Heart left ventricle (tissue), 16 donors: Measurements from ENCODE around the gene PEPD. TPM values are rescaled to one million over a fixed set of nuclear protein-coding genes. Genes with fewer than 3 reads are reported as not detected.

Source experiments
- ATAC-seq, 4 donors: fragments of 200-7000 bp; cut with Tn5 transposase; one replicate each; pipeline ENCODE4 v1.9.1; 2020 to 2022; ENCODE audit warnings: moderate library complexity in 4 of 4, mild to moderate bottlenecking in 3 of 4, moderate number of reproducible peaks in 1 of 4
- DNase-seq, 5 donors: peaks; one replicate each; pipeline ENCODE4 v3.0.0-alpha.2; 2020
- H3K27ac ChIP-seq, 12 donors: fragments of 200-600 bp; sonication (generic) in 4 of 12; one replicate each; pipeline versions ENCODE4 v1.5.0 to v1.8.0; 2016 to 2022; ENCODE audit warnings: mild to moderate bottlenecking in 2 of 12
- H3K27me3 ChIP-seq, 9 donors: fragments of 200-600 bp; sonication (generic) in 2 of 9; one replicate each; pipeline versions ENCODE4 v1.5.1 to v1.8.0; 2016 to 2022; ENCODE audit warnings: mild to moderate bottlenecking in 3 of 9
- H3K36me3 ChIP-seq, 9 donors: fragments of 200-600 bp; sonication (generic) in 2 of 9; one replicate each; pipeline versions ENCODE4 v1.5.0 to v1.8.0; 2018 to 2022; ENCODE audit warnings: mild to moderate bottlenecking in 2 of 9
- H3K4me1 ChIP-seq, 12 donors: fragments of 200-600 bp; sonication (generic) in 4 of 12; one replicate each; pipeline versions ENCODE4 v1.5.0 to v1.8.0; 2016 to 2022; ENCODE audit warnings: mild to moderate bottlenecking in 3 of 12
- H3K4me3 ChIP-seq, 12 donors: fragments of 200-600 bp; sonication (generic) in 4 of 12; one replicate each; pipeline versions ENCODE4 v1.5.0 to v1.8.0; 2017 to 2022; ENCODE audit warnings: mild to moderate bottlenecking in 9 of 12, moderate library complexity in 4 of 12
- H3K9me3 ChIP-seq, 12 donors: fragments of 200-600 bp; sonication (generic) in 4 of 12; one replicate each; pipeline versions ENCODE4 v1.5.0 to v1.8.0; 2016 to 2022; ENCODE audit warnings: mild to moderate bottlenecking in 1 of 12
- POLR2A ChIP-seq, 2 donors: fragments of 450-650 bp; IDR thresholded peaks; one replicate each; pipeline ENCODE4 v1.6.1; 2017; ENCODE audit warnings: antibody characterized with exemption in 2 of 2, mild to moderate bottlenecking in 2 of 2, moderate library complexity in 2 of 2
- WGBS, 4 donors: extraction: QIAGEN DNeasy Blood & Tissue Kit in 2 of 4; methylation state at CpG; one replicate each; pipeline versions ENCODE4 v1.1.5 to v1.1.7; 2013 to 2018; 5-methylcytosine and 5-hydroxymethylcytosine counted together
- intact Hi-C, 10 donors: fragments of 100-400 bp; cut with DNase I; formaldehyde crosslinking; loops; one replicate each; pipeline versions ENCODE4 v1.11.1 to v1.14.2; 2022
- polyA plus RNA-seq, 2 donors: library from polyadenylated mRNA; stranded (reverse); fragments of 200-250 nt; gene quantifications; one replicate each; pipeline ENCODE4 v1.2.3, GENCODE V29; 2013
- total RNA-seq, 9 donors: library from RNA; depleted of rRNA in 2 of 9; stranded (reverse); fragments of >200 nt in 2 of 9; fragmentation: NEBNext Ultra II Directional in 3 of 9; extraction: Animal tissue kit (Norgen Biotek cat#: 25700) in 3 of 9; gene quantifications; one replicate each; pipeline versions ENCODE4 v1.1.0 to v1.2.4, GENCODE V29; 2016 to 2023
- TF ChIP-seq, protein P1 (sequence below), 12 donors: fragments of 200-600 bp; sonication (generic) in 4 of 12; IDR thresholded peaks; one replicate each; pipeline versions ENCODE4 v1.5.0 to v1.8.0; 2018 to 2022; ENCODE audit warnings: antibody characterized with exemption in 12 of 12, mild to moderate bottlenecking in 5 of 12
- donor health status: ischemic (EF 13 %, LVEDD 7.1; RV severe dilation, severe dysfunction).
- donor health status: healthy with polysubstance abuse.
- donor health status: DM: no; HTN: yes; CAD: no.
- donor health status: DM: no; HTN: no; CAD: no.
- donor health status: ischemic (EF 25% LVEDD 6.9; RV normal size, moderate dysfunction).
- donor health status: ischemic (EF 25% LVEDD 5.7; RV mildly dilated, moderate dysfunction).
- donor health status: healthy.
- donor health status: DM: yes; HTN: yes; CAD: no.
- donor health status: ischemic (EF 35%, LVEDD 5.7; RV mildly dilated, moderate dysfunction).
- donor health status: nonischemic (EF 11% LVEDD 7.7; RV severe dilation, severe dysfunction).
- donor health status: DM: yes; HTN: yes; CAD: no.
- donor health status: PGD.
- donor health status: ischemic (EF 29% LVEDD 5.4; RV normal size, mild dysfunction).
- donor health status: nonischemic (EF 23%, LVEDD 6.1; RV moderate dilation, normal function).

Gene PEPD
- total and polyA plus RNA-seq, 11 donors: 19.4 to 45.7 (median 29.9) TPM

DNA sequence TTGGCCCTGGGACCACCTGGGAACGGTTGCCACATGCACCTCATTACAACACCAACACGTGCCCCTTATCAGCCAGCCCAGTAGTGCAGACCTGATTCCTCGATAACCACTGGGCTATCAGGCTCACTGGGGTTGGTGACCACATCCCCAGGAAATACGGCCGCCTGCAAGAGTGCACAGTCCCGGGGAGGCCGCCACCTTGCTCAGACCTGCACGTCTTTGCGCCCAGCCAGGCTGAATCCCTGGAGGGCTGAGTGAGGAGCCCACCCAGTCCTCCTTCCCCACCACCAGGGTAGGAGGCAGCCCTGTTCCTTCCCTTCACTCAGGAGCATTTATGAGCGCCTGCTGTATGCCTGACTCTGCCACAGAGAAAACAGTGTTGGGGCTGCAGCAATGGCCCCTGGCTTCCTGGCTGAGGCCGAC lies 80.3 kb downstream of the PEPD start:
- ATAC-seq: no peak
- WGBS, 4 donors: 84 to 92% (median 87%) methylated on average over 11 of the region's 11 CpGs

DNA sequence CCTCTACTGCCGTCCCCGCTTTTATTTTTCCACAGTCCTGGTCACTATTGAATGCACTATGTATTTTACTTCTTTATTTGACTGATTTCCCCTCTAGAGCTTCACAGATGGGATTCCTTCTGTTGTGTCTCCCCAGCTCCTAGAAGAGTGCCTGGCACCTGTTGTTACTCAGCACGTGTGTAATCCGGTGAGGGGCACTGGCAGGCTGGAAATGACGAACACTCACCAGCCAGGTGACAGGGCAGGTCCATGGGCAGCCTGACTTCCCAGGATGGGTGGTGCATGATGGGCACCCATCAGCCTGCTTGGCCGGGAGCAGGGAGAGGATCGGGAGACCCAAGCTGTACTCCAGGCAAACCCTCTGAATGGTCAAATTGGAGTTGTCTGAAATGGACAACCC lies 80.9 kb downstream of the PEPD start:
- TF ChIP-seq POLR2A (IDR thresholded peaks at IDR 0.05): no peak
- TF ChIP-seq, protein P1, sequence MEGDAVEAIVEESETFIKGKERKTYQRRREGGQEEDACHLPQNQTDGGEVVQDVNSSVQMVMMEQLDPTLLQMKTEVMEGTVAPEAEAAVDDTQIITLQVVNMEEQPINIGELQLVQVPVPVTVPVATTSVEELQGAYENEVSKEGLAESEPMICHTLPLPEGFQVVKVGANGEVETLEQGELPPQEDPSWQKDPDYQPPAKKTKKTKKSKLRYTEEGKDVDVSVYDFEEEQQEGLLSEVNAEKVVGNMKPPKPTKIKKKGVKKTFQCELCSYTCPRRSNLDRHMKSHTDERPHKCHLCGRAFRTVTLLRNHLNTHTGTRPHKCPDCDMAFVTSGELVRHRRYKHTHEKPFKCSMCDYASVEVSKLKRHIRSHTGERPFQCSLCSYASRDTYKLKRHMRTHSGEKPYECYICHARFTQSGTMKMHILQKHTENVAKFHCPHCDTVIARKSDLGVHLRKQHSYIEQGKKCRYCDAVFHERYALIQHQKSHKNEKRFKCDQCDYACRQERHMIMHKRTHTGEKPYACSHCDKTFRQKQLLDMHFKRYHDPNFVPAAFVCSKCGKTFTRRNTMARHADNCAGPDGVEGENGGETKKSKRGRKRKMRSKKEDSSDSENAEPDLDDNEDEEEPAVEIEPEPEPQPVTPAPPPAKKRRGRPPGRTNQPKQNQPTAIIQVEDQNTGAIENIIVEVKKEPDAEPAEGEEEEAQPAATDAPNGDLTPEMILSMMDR (IDR thresholded peaks at IDR 0.05): no peak
- intact Hi-C loops: no loop called here
- Histone ChIP-seq H3K9me3 (no peaks in the 10 kb centered on the region), H3K36me3 (peaks cover 0 to 4% (median 0%) of the 10 kb centered on the region in 9 donors), H3K4me1 (peaks cover 0 to 9% (median 0%) of the 10 kb centered on the region in 12 donors), H3K4me3 (no peak overlapping the region), H3K27me3 (no peaks in the 10 kb centered on the region), H3K27ac (no peak overlapping the region)
- WGBS, 4 donors: 93 to 98% (median 95%) methylated on average over 6 to 7 of the region's 7 CpGs
- DNase-seq: peak in 3 of 5 donors; percentile 3 to 25 (median 5)
- ATAC-seq: no peak

More for the DNA sequence above, 80.3 kb downstream of the PEPD start:
- Histone ChIP-seq H3K9me3 (no peaks in the 10 kb centered on the region), H3K27ac (no peak overlapping the region), H3K4me3 (no peak overlapping the region), H3K36me3 (peaks cover 0 to 4% (median 0%) of the 10 kb centered on the region in 9 donors), H3K27me3 (no peaks in the 10 kb centered on the region), H3K4me1 (peaks cover 0 to 9% (median 0%) of the 10 kb centered on the region in 12 donors)
- intact Hi-C loops: no loop called here
- DNase-seq: peak in 2 of 5 donors; percentile 23 to 58
- TF ChIP-seq, protein P1 (IDR thresholded peaks at IDR 0.05): no peak

DNA sequence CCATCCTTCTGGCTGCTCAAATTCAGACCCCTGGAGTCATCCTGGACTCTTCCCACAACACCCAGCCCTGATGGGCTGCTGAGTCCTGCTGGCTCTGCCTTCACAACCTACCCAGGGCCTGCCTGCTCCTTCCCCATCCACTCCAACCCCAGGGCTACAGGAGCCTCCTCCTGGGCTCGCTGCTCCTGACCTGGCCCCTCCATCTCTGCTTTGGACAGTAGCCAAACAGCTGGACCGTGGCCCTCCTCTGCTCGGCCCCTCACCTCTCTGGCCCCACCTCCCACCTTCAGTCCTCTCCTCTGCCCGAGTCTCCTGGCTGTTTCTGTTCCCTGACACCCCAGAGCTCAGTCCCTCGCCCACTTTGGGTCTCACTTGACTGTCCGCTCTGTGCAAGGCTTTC lies 81.3 kb downstream of the PEPD start:
- TF ChIP-seq, protein P1 (IDR thresholded peaks at IDR 0.05): no peak
- no peak for TF ChIP-seq POLR2A (IDR thresholded peaks at IDR 0.05)
- peaks cover 0 to 4% (median 0%) of the 10 kb centered on the region in 9 donors for H3K36me3 ChIP-seq
- no peaks in the 10 kb centered on the region for H3K27me3 ChIP-seq
- no peak for ATAC-seq
- intact Hi-C loops: no loop called here
- no peaks in the 10 kb centered on the region for H3K9me3 ChIP-seq
- DNase-seq: peak in 3 of 5 donors; percentile 1 to 16 (median 13)
- no peak overlapping the region for H3K27ac ChIP-seq
- H3K4me3 ChIP-seq: no peak overlapping the region
- H3K4me1 ChIP-seq: peaks cover 0 to 9% (median 0%) of the 10 kb centered on the region in 12 donors
- 78 to 85% (median 82%) methylated on average over 6 of the region's 6 CpGs for WGBS, 4 donors

DNA sequence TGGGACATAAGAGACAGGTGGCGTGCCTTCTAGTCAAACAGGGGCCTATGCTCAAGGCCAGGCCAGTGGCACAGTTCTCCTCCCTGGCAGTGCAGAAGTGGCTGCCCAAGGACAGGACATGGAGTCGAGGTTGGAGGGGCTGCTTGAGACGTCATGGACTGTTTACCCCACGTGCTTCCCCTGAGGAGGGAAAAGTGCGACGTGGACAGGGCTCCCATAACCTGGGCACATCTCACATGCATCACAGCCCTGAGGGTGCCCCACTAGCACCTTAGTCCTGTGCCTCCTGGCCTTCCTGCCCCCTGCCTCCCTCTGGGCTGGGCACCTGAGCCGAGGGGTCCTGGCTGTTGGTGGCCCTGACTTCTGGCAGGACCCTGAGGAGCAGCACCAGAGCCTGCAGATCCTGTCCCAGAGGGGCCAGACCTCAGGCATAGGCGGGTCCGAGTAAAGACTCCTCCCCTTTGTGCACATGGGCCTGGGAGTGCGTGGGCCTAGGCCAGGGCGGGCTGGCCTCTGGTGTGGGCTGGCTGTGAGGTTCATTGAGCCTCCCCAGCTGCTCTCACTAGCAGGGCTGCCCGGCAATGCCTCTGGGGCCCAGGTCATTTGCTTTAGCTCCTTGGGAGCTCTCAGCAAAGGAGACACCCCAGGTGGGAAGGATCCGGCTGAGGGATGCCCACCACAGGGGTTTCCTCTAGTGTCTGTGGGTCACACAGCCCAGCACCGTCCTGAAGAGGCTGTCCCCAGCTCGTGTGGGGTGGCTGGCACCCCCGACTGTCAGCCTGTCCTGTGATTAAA lies 82.4 kb downstream of the PEPD start:
- DNase-seq (peak in 3 of 5 donors; percentile 15 to 34 (median 20)), ATAC-seq (peak in 2 of 4 donors; percentile 13 to 18)
- WGBS, 4 donors: 85 to 97% (median 89%) methylated on average over 6 to 16 of the region's 16 CpGs
- peaks cover 0 to 4% (median 0%) of the 10 kb centered on the region in 9 donors for H3K36me3 ChIP-seq
- TF ChIP-seq POLR2A (IDR thresholded peaks at IDR 0.05): no peak
- TF ChIP-seq, protein P1 (IDR thresholded peaks at IDR 0.05): no peak
- intact Hi-C loops: loop anchor here in 1 of 10 donors (10.0 kb wide), 1 partner anchor 656 kb away; no protein-coding TSS in a partner anchor
- H3K4me1 ChIP-seq: peaks cover 0 to 9% (median 0%) of the 10 kb centered on the region in 12 donors
- H3K4me3 ChIP-seq: no peak overlapping the region
- H3K27me3 ChIP-seq: no peaks in the 10 kb centered on the region
- no peaks in the 10 kb centered on the region for H3K9me3 ChIP-seq
- H3K27ac ChIP-seq: no peak overlapping the region
